A549 treated with CpdA at 1 μM for 4 hours (cell line): Measurements from ENCODE around the gene SEC24A. TPM values are rescaled to one million over a fixed set of nuclear protein-coding genes. Genes with fewer than 3 reads are reported as not detected.

ENCODE experiments used
- total RNA-seq: library from RNA; stranded (reverse); fragments of 200-300 nt; extraction: Qiagen RNA extraction; gene quantifications from 5 replicates; pipeline ENCODE4 v1.2.3, GENCODE V29; 2022; ENCODE audit warnings: low read depth

The SEC24A gene
- total RNA-seq = 13.5 to 15.7 TPM (median 14.7 TPM) in 5 replicates

DNA sequence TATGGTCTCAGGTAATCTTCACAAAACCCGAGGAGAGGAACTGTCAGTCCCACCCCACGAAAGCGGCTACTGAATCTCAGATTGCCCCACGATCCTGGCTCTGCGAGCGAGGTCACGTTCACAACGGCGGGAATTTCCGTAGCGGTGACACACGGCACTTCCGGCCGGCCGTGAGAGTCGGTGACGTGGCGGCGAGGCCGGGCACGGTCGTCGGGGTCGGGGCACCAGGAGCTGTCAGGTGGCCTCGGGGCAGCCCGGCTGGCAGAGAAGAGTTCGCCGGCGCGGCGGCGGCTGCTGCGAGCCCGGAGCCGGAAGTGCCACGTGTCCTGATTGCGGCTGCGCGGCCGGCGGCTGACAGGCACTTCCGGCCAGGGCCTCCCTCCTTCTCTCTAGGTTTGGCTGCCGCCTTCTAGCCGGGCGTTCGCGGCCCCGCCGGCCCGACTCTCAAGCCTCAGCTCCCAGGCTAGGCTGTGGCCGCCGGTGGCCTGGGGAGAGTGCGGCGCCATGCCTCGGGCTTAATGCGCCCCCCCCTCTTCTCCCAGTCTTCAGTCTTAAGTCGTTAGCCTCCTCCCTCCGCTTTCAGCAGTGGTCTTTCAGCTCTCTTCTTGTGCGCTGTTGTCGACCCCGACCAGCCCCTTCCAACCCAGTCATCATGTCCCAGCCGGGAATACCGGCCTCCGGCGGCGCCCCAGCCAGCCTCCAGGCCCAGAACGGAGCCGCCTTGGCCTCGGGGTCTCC, at the start of gene SEC24A:
TSS of gene SEC24A (plus strand) at position 361 of the 738 bp plus-strand sequence. CDS start at position 653, 292 bp downstream.

DNA sequence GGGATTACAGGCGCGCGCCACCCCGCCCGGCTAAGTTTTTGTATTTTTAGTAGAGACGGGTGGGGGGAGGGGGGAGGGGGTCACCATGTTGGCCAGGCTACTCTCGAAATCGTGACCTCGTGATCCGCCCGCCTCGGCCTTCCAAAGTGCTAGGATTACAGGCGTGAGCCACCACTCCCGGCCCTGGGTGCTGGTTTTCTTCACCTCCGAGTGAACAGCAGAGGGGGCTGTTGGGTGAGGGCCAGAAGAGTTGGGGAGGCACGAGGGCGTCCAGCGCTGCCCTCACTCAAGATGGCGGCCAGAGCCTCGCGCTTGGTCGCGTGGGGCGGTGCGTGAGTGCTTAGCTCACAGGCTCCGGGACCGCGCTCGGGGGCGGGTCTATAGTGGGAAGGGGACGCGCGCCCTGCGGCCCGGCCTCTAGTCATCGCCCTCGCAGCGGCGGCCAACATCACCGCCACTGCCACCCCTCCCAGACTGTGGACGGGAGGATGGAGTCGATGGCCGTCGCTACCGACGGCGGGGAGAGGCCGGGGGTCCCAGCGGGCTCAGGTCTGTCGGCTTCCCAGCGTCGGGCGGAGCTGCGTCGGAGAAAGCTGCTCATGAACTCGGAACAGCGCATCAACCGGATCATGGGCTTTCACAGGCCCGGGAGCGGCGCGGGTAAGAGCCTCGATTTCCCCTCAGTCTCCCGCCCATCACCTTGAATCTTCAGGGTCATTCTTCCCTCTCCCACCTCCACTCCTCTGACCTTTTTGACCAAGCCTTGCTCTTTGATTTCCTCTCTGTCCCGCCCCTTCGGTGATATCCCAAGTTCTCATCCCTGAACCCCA, 89.8 kb downstream of the SEC24A start, which contains the start of gene CAMLG:
TSS of gene CAMLG (plus strand) at position 416 of the 830 bp plus-strand sequence. CDS start at position 489, 73 bp downstream.

DNA sequence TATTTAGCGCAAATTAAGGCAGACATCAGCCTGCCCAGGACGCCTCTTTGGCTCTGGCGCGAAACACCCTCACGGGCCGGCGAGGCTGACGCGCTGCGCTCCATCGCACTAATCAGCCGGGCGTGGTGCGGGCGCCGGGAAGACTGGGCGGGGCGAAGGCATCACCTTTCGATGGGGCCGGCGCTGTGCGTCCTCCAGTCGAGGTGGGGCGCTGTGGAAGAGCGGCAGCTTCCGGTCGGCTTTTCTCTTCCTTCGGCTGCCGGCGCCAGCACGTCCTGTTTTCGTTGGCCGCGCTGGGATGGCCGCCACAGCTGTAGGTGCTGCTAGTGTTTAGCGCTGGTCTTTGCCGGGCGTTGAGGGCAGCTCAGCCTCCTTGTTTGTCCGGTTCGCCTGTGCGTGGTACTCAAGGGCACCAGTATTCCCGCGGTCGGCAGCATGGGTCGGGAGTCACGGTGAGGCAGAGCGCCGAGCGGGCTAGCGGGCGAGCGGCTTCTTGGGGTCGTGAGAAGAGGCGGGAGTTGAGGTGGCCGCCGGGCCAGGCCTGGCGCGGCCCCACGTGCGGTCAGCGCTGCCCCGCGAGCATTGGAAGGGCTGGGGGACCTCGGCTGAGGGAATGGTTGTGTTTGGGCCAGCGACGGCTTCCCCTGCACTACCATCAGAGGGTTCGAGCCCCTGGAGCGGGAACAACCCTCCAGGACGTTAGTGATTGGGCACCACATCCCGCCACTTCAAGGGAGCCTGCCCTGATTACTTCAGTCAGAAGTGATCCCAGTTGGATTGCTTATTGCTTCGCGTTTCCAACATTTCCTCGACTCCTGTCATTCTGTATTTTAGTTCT, 110.1 kb downstream of the SEC24A start, which contains the start of gene DDX46:
TSS of gene DDX46 (plus strand) at position 276 of the 838 bp plus-strand sequence. CDS start at position 436, 160 bp downstream.

Other genes starting within 250 kb of the SEC24A start
- gene CDKN2AIPNL, start 236.9 kb upstream of the SEC24A start, total RNA-seq = 37.1 to 44.7 TPM (median 42.1 TPM) in 5 replicates
- gene JADE2, start 123.1 kb upstream of the SEC24A start, total RNA-seq = 24.1 to 30.8 TPM (median 28.4 TPM) in 5 replicates
- gene SAR1B, start 16.0 kb upstream of the SEC24A start, total RNA-seq = 49.1 to 67.3 TPM (median 53.6 TPM) in 5 replicates
- gene CAMLG, start 89.8 kb downstream of the SEC24A start, total RNA-seq = 25.1 to 30.1 TPM (median 26.9 TPM) in 5 replicates
- gene DDX46, start 110.0 kb downstream of the SEC24A start, total RNA-seq = 54.1 to 88.9 TPM (median 66.1 TPM) in 5 replicates
- gene C5orf24, start 197.2 kb downstream of the SEC24A start, total RNA-seq = 16.7 to 26.4 TPM (median 22.7 TPM) in 5 replicates
- gene TXNDC15, start 225.6 kb downstream of the SEC24A start, total RNA-seq = 45.6 to 58.2 TPM (median 54.2 TPM) in 5 replicates